RPMI7951 (cell line): ENCODE results near the gene SPACDR. TPM values are rescaled to one million over a fixed set of nuclear protein-coding genes. Genes with fewer than 3 reads are reported as not detected.

ENCODE experiments used
- DNase-seq: peaks from one replicate; pipeline ENCODE4 v3.0.0-alpha.2; 2012; ENCODE audit warnings: low read depth
- total RNA-seq: library from RNA; depleted of rRNA; stranded (reverse); fragments of >200 nt; shearing (Covaris generic); gene quantifications from 2 replicates; pipeline ENCODE4 v1.2.3, GENCODE V29; 2014; rRNA removed

Gene SPACDR
- total RNA-seq, 1 experiment from 2014 or later = not detected

GRCh38 chr7:100413346-100413745 is 50.7 kb downstream of the SPACDR start:
- DNase-seq = no peak

DNA sequence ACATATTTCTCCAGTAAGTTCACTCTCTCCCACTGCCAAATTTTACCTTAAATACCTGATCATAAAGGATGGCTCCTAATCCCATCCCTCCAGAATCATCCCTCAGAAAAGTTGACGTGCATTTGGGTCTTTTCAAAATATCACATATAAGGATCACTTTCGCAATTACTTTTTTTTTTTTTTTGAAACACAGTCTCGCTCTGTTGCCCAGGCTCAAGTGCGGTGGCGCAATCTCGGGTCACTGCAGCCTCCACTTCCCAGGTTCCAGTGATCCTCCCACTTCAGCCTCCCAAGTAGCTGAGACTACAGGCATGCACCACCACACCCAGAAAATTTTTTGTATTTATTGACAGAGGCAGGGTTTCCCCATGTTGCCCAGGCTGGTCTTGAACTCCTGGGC is 53.0 kb downstream of the SPACDR start:
- DNase-seq = no peak

- peak; percentile 70 for DNase-seq
Observed at GRCh38 chr7:100407285-100408180, 56.5 kb downstream of the SPACDR start.

DNA sequence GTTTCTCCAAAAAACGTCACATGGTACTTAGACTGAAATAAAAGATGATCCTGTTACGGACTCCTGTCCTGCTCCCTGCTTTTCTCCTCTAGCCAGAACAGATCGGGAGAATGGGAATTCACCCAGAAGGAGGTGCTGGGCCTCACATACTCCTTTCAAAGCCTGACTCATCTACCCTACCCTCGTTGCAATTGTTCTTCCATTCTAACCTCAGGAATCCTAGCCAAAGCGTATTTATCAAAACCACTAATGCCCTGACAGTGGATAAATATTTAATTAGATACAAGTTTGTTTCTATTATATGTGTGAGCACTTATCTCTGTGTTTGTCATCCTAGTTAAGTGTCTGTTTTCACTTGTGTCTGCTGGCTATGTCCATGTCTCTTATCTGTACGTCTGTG is 57.3 kb downstream of the SPACDR start:
- DNase-seq = peak; percentile 28

Other genes with a start within 250 kb of the SPACDR start
- not detected in 2 replicates for gene PVRIG, start 244.3 kb downstream of the SPACDR start, total RNA-seq
- not detected in 2 replicates for gene SPDYE3, start 156.6 kb downstream of the SPACDR start, total RNA-seq
- 7.7 and 10.1 TPM in 2 replicates for gene PILRB, start 106.1 kb downstream of the SPACDR start, total RNA-seq
- gene PILRA, start 90.8 kb downstream of the SPACDR start, total RNA-seq = not detected in 2 replicates
- gene ZCWPW1, start 35.6 kb downstream of the SPACDR start, total RNA-seq = 0.20 and 3.7 TPM in 2 replicates
- gene MEPCE, start 34.4 kb downstream of the SPACDR start, total RNA-seq = 22.2 and 22.5 TPM in 2 replicates
- 30.5 and 40.4 TPM in 2 replicates for gene PPP1R35, start 27.8 kb downstream of the SPACDR start, total RNA-seq
- gene TSC22D4, start 15.0 kb upstream of the SPACDR start, total RNA-seq = 12.5 and 23.6 TPM in 2 replicates
- not detected in 2 replicates for gene NYAP1, start 19.7 kb upstream of the SPACDR start, total RNA-seq
- gene AGFG2, start 74.9 kb upstream of the SPACDR start, total RNA-seq = 6.5 and 7.2 TPM in 2 replicates
- gene SAP25, start 109.6 kb upstream of the SPACDR start, total RNA-seq = 2.1 TPM in 1 of 2 replicates, not detected in the other
- 8.3 and 10.8 TPM in 2 replicates for gene LRCH4, start 121.9 kb upstream of the SPACDR start, total RNA-seq
- gene FBXO24, start 122.1 kb upstream of the SPACDR start, total RNA-seq = 0.49 and 0.72 TPM in 2 replicates
- 175 and 237 TPM in 2 replicates for gene PCOLCE, start 138.1 kb upstream of the SPACDR start, total RNA-seq
- 19.7 and 28.7 TPM in 2 replicates for gene MOSPD3, start 148.3 kb upstream of the SPACDR start, total RNA-seq
- gene TFR2, start 177.3 kb upstream of the SPACDR start, total RNA-seq = 0.12 and 0.98 TPM in 2 replicates
- not detected in 2 replicates for gene ACTL6B, start 192.2 kb upstream of the SPACDR start, total RNA-seq
- 89.4 and 125 TPM in 2 replicates for gene GNB2, start 209.5 kb upstream of the SPACDR start, total RNA-seq
- gene GIGYF1, start 230.0 kb upstream of the SPACDR start, total RNA-seq = 4.8 and 5.3 TPM in 2 replicates
- gene POP7, start 241.9 kb upstream of the SPACDR start, total RNA-seq = 79.5 and 91.4 TPM in 2 replicates